CD4-positive, alpha-beta T cell (primary cell): ENCODE measurements around the gene INPP4B. TPM values are rescaled to one million over a fixed set of nuclear protein-coding genes. Genes with fewer than 3 reads are reported as not detected.

Experiments used
- ATAC-seq: fragments of 200-7000 bp; cut with Tn5 transposase; one replicate; pipeline ENCODE4 v1.10.0; 2022; ENCODE audit warnings: mild to moderate bottlenecking; ENCODE audit not compliant: poor library complexity
- CTCF ChIA-PET: fragments of 350-600 bp; sonication (Branson Sonifier 250); formaldehyde crosslinking; loops from one replicate; lab custom pipeline; 2021; ENCODE audit warnings: antibody characterized with exemption, inconsistent platforms; lab: Charles Lee
- POLR2A ChIA-PET: fragments of 350-600 bp; sonication (Branson Sonifier 250); formaldehyde crosslinking; loops from one replicate; lab custom pipeline; 2021; ENCODE audit warnings: antibody characterized with exemption, inconsistent platforms; lab: Charles Lee
- DNase-seq, 14 experiments: peaks; one replicate each; pipeline ENCODE4 v3.0.0-alpha.2; 2013 to 2020; ENCODE audit warnings: mixed read lengths in 2 of 14
- H3K27ac ChIP-seq, 2 donors: one replicate each; pipeline versions ENCODE4 v1.5.1 to v1.7.0; 2013; ENCODE audit warnings: low read length in 2 of 2, low read depth in 1 of 2, mild to moderate bottlenecking in 1 of 2
- H3K27me3 ChIP-seq, 2 experiments: 1 replicate in 1 of 2; 2 replicates in 1 of 2; pipeline versions ENCODE4 v1.6.1 to v1.7.0; 2013; ENCODE audit warnings: low read length in 2 of 2, control low read depth in 1 of 2, mild to moderate bottlenecking in 1 of 2, moderate library complexity in 1 of 2; ENCODE audit not compliant: insufficient read depth in 2 of 2, control insufficient read depth in 1 of 2
- H3K36me3 ChIP-seq: one replicate; pipeline ENCODE4 v1.6.1; 2013; ENCODE audit warnings: low read length, control low read depth; ENCODE audit not compliant: insufficient read depth
- H3K4me1 ChIP-seq: one replicate; pipeline ENCODE4 v1.6.1; 2013; ENCODE audit warnings: low read length, control low read depth; ENCODE audit not compliant: insufficient read depth
- H3K4me3 ChIP-seq: one replicate; pipeline ENCODE4 v1.5.1; 2013; ENCODE audit warnings: mild to moderate bottlenecking, low read length, moderate library complexity
- H3K9me3 ChIP-seq, 2 experiments: 1 replicate in 1 of 2; 2 replicates in 1 of 2; pipeline versions ENCODE4 v1.6.1 to v1.7.0; 2013; ENCODE audit warnings: low read length in 2 of 2, mild to moderate bottlenecking in 2 of 2, control low read depth in 1 of 2, moderate library complexity in 1 of 2; ENCODE audit not compliant: control insufficient read depth in 1 of 2, insufficient read depth in 1 of 2
- H3K27ac Mint-ChIP-seq: one replicate; pipeline ENCODE4 v1.8.0; 2020; ENCODE audit warnings: mixed read lengths
- H3K27me3 Mint-ChIP-seq: one replicate; pipeline ENCODE4 v1.8.0; 2021; ENCODE audit warnings: mixed read lengths
- H3K36me3 Mint-ChIP-seq: one replicate; pipeline ENCODE4 v1.8.0; 2021; ENCODE audit warnings: low read depth, mixed read lengths
- H3K4me1 Mint-ChIP-seq: one replicate; pipeline ENCODE4 v1.8.0; 2021; ENCODE audit warnings: low read depth, mixed read lengths
- H3K4me3 Mint-ChIP-seq: one replicate; pipeline ENCODE4 v1.8.0; 2020; ENCODE audit warnings: mild to moderate bottlenecking, mixed read lengths
- H3K9me3 Mint-ChIP-seq: one replicate; pipeline ENCODE4 v1.8.0; 2020; ENCODE audit warnings: mixed read lengths
- intact Hi-C, 2 experiments: fragments of 100-400 bp; cut with DNase I in 1 of 2; cut with micrococcal nuclease in 1 of 2; formaldehyde crosslinking; loops; one replicate each; pipeline versions ENCODE4 v1.15.1 to v1.9.0; 2023 to 2025; cut with DNase I, micrococcal nuclease
- total RNA-seq, 174 experiments: library from RNA in 2 of 174; stranded (reverse) in 2 of 174; gene quantifications; one replicate each; pipeline ENCODE4 v1.2.3 and lab custom pipeline; 2021 to 2026
- TF ChIP-seq, protein P1 (sequence below): fragments of 200-600 bp; IDR thresholded peaks from one replicate; pipeline ENCODE4 v1.8.0; 2022; ENCODE audit warnings: antibody characterized with exemption, mild to moderate bottlenecking

The INPP4B gene
- total RNA-seq, 2 experiments from 2014 or later: 50.7 to 53.8 TPM

DNA sequence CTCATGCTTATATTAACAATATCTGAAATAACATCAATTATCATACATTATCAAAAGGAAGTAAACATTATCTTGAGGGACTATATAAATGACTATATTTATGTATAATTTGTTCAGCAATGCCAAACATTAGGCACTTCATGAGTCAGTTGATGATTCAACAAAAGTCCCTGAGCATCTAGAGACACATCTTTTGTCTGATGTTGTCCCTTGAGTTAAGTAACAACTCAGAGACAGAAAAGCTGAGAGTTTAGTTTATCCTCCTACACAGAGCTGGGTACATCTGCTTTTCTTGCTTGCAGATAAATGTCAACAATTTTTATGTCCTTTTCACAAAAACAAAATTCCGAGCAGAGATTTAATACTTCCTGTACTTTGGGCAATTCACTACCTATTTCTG is 311.1 kb downstream of the INPP4B start:
- H3K4me3 Mint-ChIP-seq: no peak overlapping the region
- ATAC-seq: no peak
- H3K36me3 Mint-ChIP-seq: no peaks in the 10 kb centered on the region
- H3K4me1 Mint-ChIP-seq: peaks cover 24% of the 10 kb centered on the region
- TF ChIP-seq, protein P1, sequence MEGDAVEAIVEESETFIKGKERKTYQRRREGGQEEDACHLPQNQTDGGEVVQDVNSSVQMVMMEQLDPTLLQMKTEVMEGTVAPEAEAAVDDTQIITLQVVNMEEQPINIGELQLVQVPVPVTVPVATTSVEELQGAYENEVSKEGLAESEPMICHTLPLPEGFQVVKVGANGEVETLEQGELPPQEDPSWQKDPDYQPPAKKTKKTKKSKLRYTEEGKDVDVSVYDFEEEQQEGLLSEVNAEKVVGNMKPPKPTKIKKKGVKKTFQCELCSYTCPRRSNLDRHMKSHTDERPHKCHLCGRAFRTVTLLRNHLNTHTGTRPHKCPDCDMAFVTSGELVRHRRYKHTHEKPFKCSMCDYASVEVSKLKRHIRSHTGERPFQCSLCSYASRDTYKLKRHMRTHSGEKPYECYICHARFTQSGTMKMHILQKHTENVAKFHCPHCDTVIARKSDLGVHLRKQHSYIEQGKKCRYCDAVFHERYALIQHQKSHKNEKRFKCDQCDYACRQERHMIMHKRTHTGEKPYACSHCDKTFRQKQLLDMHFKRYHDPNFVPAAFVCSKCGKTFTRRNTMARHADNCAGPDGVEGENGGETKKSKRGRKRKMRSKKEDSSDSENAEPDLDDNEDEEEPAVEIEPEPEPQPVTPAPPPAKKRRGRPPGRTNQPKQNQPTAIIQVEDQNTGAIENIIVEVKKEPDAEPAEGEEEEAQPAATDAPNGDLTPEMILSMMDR: no peak
- Histone ChIP-seq H3K4me1 (no peaks in the 10 kb centered on the region), H3K4me3 (no peak overlapping the region), H3K27ac (no peak overlapping the region), H3K36me3 (no peaks in the 10 kb centered on the region), H3K9me3 (no peaks in the 10 kb centered on the region), H3K27me3 (no peaks in the 10 kb centered on the region)
- H3K27ac Mint-ChIP-seq: no peak overlapping the region
- H3K27me3 Mint-ChIP-seq: no peaks in the 10 kb centered on the region
- intact Hi-C loops: no loop called here
- ChIA-PET POLR2A (no interaction called here), CTCF (no interaction called here)
- DNase-seq: no peak
- H3K9me3 Mint-ChIP-seq: no peaks in the 10 kb centered on the region

DNA sequence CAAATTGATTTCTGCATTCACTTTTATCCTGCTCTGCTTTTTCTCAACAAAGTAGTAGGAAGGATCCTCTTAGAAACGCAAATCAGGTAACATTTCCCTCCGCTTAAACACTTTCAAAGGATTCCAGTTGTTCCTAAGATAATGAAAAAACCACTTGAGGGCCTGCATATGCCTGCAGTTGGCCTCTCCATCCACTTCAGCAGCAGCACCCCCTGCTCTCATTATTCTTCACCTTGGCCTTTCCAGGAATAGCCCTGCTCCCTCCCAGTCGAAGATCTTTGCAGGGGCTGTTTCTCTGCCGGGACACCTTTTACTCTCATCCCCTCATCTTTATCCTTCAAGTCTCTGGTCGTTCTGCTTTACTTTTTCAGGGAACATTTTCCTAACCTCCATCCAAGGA is 314.0 kb downstream of the INPP4B start:
- Histone ChIP-seq H3K4me3 (no peak overlapping the region), H3K4me1 (no peaks in the 10 kb centered on the region), H3K27me3 (no peaks in the 10 kb centered on the region), H3K27ac (no peak overlapping the region), H3K36me3 (no peaks in the 10 kb centered on the region), H3K9me3 (no peaks in the 10 kb centered on the region)
- no peak for ATAC-seq
- H3K4me1 Mint-ChIP-seq: peaks cover 7% of the 10 kb centered on the region
- ChIA-PET POLR2A (no interaction called here), CTCF (no interaction called here)
- no peaks in the 10 kb centered on the region for H3K27me3 Mint-ChIP-seq
- TF ChIP-seq, protein P1: no peak
- no peaks in the 10 kb centered on the region for H3K36me3 Mint-ChIP-seq
- H3K4me3 Mint-ChIP-seq: no peak overlapping the region
- intact Hi-C loops: loop anchor here in 1 of 2 experiments (5.0 kb wide), 1 partner anchor 45 kb away; no protein-coding TSS in a partner anchor
- DNase-seq: no peak
- no peaks in the 10 kb centered on the region for H3K9me3 Mint-ChIP-seq
- H3K27ac Mint-ChIP-seq: no peak overlapping the region

DNA sequence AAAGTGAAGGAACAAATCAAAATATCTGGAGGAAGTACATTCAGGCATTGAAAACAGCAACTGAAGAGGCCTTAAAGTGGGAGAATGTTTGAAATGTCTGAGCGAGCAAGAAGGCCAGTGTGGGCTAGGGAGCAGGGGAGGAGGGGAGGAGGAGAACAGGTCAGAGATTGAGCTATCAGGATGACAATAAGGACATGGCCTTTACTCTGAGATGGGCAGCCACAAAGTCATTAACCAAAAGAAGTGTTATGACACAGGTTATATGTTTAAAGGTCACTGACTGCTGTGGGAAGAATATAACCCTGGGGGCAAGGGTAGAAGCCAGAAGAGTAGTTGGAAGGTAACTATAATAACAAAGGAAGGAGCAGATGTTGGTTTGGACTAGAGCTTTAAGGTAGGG is 315.4 kb downstream of the INPP4B start:
- H3K4me3 Mint-ChIP-seq: no peak overlapping the region
- H3K27me3 ChIP-seq: no peaks in the 10 kb centered on the region
- ATAC-seq: no peak
- ChIA-PET CTCF (no interaction called here), POLR2A (no interaction called here)
- no peaks in the 10 kb centered on the region for H3K36me3 ChIP-seq
- H3K4me1 Mint-ChIP-seq: peaks cover 7% of the 10 kb centered on the region
- no peaks in the 10 kb centered on the region for H3K27me3 Mint-ChIP-seq
- H3K9me3 Mint-ChIP-seq: no peaks in the 10 kb centered on the region
- no peak overlapping the region for H3K27ac Mint-ChIP-seq
- no peaks in the 10 kb centered on the region for H3K9me3 ChIP-seq
- no peak overlapping the region for H3K4me3 ChIP-seq
- DNase-seq: no peak
- no peak overlapping the region for H3K27ac ChIP-seq
- H3K36me3 Mint-ChIP-seq: no peaks in the 10 kb centered on the region
- TF ChIP-seq, protein P1: no peak
- no peaks in the 10 kb centered on the region for H3K4me1 ChIP-seq
- intact Hi-C loops: loop anchor here in 1 of 2 experiments (5.0 kb wide), 1 partner anchor 43 kb away; no protein-coding TSS in a partner anchor
